HL-60/S4 (cell line): ENCODE measurements around the gene SRSF4.
"Not testable (repeated sequence)": the region's sequence is repeated elsewhere in the genome, so short reads cannot be mapped to it uniquely, and the experiment has no call there.

Source experiments
- in situ Hi-C: fragments of 300-500 bp; cut with MboI; formaldehyde crosslinking; loops from 2 replicates; pipeline ENCODE4 v1.14.3; 2022; ENCODE audit warnings: low sequenced_read_pairs

The SRSF4 gene

DNA sequence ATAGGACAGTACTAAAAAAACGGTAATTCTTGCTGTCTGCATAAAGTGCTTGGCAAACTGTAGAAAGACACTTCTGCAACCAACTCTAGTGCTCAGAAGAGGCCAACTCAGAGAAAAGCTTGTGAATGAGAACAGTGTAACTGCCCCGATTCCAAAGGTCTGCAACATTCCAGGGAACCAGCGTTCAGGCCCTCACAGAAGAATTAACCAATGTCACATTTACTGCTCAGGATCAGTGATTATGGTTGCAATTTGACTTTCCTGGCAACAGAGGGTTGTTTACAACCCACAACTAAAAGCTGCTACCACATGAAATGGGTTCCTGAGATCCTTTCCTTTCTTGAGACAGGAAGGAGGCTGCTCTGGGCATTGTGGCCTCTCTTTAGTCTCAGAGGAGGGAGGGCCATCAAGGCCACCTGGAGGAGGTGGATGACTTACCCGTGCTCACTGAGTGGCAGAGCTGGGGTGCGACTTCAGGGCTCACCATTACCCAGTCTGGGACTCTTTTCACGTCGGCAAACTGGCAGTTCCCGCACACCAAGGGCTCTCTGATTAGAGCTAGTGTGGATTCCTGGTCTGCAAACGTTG lies 15.3 kb downstream of the SRSF4 start:
- in situ Hi-C loops, result no loop called here

DNA sequence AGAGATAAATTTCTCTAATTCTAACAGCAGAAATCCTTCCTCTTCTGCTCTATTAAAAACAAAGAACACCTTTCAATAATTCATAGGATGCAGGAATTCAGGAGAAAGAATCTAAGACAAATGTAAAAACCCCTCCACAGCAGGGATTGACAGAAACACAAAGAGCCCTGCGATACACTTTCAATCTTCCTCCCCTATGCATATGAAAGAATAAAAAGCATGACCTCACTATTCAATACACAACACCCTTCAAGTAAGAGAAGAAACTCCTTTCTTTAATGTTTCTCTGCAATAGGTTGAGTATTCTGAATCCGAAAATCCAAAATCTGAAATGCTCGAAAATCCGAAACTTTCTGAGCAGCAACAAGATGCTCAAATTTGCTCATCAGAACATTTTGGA lies 17.1 kb downstream of the SRSF4 start:
- in situ Hi-C loops, result no loop called here

DNA sequence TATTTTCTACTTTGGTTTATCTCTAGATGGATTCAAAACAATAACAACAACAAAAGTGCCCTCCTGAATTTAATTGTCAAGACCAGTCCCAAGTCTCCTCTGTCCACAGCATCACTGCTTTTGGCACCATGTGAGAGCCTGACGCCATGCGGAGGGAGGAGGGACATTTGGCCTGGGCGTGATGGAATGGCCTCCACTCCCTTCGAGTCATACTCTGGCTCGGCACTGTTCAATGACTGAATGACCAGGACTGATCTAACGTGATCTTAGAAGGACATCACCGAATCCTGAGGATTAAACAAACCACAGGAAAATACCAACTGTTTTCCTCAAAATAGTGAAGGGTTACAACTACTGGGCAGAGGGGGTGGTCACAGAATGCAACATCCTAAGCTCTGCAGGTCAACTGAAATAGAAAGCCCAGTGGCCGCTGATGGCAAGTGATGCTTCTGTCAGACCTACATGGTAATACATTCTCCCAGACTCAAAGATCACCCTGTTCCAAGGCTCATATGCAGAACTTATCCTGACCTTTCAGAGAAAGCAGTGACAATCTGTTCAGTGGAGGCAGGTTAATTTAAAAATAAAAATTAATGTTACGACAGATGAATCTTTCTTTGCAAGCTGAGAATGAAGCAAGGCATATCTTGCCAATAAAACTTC lies 19.1 kb downstream of the SRSF4 start:
- in situ Hi-C loops, result no loop called here

DNA sequence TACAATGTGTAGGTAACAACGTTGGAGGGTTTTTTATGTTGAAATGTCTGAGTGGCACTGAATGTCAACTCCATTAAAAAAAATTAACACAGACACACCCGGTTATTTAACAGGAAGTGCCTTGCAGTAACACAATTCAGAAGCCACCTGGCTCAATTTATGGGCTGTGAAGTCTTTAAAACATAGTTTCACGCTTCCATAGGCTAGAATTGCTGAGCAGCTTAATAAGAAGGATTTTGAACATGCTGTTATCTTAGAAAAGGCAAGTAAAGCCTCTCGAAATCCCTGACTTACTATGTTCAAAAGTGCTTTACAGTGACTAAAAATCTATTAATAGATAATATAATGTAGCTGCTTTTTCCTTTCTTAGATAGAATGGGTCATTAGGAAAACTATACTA lies 19.7 kb downstream of the SRSF4 start:
- in situ Hi-C loops, result no loop called here

DNA sequence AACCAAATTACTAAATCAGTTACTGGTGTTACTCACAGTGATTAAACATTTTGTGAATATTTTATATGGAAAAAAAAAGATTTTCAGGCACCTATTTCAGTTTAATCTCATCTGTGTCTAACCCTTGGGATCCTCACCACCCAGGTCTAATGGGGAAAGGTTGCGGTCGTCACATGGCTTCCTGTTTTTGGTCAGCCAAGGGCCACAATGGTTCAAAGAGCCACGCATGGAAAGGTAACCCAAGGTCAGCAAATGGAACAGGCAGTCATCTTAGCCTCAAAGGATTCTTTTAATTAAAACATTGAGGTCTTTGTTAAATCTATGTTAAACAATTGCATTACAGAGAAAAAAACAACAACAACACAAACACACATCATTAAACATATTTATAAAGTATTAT lies 21.9 kb downstream of the SRSF4 start:
- in situ Hi-C loops, result no loop called here

DNA sequence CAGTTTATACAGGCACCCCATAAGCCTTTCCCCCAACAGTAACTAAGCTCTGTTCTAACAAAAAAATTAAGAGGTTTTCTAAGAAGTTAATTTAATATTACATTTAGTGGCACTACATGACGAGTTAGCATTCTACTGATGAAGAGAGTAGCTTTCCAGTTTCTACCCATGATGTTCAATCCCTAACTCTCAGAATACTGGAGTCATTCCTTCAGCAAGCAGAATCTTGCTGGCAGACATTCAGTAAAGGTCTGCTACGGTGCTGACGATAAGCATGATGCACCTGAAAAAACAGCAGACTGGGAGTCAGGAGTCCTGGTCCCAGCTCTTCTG lies 24.5 kb downstream of the SRSF4 start:
- in situ Hi-C loops, result no loop called here

DNA sequence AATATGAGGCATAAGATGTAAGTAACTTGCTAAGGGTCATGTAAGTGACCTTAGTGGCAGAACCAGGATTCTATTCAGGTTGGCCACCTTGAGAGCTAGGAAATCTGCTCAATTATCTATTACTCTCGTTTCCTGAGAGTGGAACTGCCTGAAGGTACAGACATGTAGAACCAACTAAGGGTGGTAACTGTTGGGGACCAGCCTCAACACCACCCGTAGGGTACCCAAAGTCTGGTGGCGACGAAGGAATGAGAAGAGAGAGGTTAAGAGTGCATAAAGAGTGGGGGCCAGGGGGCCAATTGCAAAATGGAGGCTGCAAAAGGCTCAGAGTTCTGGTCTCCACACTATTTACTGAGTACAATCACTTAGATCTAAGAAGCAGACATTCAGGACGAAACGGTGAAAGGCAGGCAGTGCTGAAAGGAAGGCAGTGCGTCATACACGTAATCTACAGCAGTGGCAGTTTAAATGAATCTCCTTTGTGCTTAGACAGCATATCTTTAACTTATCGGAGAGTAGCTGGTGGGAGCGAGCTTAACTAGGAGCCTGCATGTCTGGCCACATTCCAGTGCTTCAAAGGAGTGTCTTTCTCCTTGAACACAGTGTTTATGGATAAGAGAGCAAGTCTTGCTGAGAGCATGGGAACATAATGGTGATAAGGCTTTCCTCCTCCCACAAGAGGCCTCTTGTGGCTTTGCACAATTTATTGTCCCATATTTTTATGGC lies 25.0 kb downstream of the SRSF4 start:
- in situ Hi-C loops, result no loop called here

DNA sequence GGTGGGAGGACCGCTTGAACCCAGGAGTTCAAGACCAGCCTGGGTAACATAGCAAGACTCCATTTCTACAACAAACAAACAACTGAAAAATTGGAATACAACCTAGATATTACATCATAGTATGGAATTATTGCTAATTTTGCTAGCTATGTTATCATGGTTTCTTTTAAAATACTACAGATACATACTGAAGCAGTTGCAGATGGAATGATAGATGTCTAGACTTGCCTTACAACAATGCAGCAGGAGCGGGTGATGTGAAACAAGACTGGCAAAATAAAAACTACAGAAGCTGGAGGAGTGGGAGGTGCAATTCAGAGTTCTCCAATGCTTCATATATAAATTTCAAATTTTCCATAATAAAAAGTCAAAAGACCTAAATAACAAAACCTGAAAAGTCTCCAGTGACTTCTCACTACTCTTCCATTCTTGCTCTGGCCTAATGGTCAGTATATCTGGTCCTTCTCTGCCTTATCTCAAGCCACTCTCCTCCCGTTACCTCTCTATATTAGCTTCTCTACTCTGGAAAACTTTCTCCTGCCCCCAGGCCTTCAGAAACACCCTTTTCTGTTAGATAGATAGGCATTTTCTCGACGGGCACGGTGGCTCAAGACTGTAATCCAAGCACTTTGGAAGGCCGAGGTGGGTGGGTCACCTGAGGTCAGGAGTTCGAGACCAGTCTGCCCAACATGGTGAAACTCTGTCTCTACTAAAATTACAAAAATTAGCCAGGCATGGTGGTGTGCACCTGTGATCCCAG lies 29.5 kb downstream of the SRSF4 start:
- in situ Hi-C loops, result no loop called here

DNA sequence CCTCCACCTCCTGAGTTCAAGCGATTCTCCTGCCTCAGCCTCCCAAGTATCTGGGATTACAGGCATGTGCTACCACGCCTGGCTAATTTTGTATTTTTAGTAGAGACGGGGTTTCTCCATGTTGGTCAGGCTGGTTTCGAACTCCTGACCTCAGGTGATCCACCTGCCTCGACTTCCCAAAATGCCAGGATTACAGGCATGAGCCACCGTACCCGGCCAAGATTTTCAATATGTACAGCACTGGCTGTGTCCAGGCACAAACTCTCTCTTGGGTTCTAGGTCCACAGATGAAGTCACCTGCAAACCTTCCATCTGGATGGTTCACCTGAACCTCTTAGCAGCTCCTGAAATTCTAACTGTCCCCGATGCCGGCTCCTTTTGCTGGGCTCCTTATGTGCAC lies 31.4 kb downstream of the SRSF4 start:
- in situ Hi-C loops, result not testable (repeated sequence)

DNA sequence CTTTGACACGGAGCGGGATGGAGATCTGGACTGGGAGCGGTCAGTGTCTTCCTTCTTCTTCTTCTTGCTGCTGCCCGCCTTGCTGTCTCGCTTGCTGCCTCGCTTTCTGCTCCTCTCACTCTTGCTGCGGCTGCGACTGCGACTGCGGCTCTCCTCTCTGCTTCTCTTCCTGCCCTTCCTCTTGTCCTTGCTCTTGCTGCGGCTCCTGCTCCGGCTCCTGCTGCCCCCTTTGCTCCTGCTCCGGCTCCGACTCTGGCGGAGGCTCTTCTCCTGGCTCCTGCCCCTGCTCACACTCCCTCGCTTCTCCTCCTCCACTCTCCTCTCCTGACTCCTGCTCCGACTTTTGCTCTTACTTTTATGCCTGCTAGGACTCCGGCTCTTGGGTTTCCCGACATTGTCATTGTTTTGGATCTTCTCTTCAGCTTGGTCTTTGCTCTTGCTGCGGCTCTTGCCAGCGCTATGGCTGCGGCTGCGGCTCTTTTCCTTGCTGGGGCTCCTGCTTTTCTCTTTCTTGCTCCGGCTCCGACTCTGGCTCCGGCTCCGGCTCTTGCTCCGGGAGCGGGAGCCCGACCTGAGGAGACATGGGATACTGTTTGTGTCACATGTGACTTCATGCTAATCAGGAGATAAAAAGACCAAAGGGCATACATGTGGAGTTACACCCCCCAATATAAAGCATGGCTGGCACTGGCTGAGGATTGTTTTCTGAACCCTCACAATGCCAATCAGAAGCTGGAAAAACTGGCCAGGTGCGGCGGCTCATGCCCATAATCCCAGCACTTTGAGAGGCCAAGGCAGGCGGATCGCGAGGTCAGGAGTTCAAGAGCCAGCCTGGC lies 32.8 kb downstream of the SRSF4 start:
- in situ Hi-C loops, result no loop called here

DNA sequence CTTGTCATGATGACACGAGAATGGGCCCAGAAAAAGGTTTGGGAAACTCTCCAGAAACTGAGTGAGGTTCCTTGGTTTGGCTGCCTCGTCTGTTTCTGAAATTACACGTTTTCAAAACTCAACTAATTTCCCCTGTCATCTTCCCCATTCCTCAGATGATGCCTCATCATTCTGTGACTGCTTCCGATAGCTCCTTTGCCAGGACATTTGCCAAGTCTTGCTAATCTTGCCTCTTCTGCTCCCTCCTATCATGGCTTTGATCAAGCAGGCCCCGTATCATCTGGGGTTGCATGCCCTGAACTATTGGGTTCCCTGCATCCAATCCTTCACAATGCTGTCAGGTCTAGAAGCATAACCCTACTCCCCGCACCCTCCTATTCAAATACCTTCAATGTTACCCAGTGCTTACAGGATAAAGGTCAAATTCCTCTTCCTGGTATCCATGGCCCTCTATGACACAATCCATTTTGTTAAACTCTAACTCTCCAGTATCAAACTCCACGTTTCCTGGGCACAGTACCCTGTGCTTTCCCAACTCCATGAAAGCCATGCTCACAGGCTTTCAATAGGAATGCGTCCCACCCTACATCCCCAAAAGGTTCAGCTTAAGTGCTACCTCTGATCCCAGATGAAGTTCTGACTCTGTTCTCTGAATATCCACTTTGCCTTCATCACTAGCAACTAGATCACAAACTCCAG lies 35.8 kb downstream of the SRSF4 start:
- in situ Hi-C loops, result no loop called here

DNA sequence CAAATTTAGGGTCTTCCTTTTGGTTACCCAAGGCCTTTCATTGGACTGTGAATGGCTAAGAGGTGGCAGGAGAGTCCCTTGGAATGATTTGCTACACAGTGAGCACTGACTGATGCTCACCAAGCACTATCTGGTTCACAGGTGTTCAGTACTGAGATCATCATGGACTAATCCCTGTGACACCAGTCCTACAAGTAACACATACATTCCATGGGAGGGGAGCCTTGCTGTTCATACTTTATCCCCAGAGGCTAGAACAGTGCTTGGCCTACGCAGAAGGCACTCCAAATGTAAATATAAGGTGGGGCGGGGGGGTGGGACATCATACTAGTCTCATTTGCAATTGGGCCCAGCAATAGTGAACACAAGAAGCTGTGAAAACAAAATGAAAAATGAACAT lies 37.5 kb downstream of the SRSF4 start:
- in situ Hi-C loops, result no loop called here

DNA sequence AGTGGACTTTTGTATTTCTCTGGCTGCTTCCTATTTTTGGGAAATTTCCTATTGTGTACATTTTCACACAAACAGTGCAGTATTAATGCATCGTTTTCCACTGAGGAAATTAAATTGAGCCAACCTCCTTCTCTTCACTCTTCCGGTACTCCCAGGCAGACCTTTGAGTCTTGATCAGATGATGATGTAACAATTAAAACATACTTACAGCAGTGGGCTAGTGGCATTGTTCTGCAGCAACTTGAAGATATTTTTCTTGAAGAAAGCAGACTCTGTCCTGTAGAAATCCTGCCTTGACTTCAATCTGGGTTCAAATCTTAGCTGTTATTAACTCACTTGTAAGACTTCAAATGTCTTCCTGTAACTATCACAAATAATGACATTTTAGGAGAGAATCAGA lies 39.0 kb downstream of the SRSF4 start:
- in situ Hi-C loops, result no loop called here

DNA sequence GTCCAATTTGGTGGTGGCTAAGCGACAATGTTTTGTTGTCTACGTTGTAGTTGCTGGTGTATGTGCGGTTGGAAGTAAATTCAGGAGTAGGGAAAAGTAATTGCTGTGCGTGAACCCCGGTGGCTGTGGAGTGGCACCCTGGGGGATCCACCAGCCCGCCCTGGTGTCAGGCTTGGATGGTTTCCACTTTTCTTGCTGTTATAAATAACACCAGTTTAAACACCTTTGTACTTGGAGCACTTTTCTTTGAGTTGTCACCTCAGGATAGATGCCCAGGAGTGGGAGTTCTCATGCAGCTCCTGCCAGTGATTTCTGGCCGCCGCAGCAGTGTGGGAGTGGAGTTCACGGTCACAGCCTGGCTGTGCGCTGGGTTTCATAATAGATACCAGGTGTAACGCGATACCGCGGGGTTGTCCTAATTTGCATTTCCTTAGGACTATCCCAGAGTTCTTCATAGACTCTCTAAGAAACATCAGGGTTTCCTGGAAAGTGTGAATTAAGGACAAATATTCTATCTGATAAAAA lies 45.2 kb downstream of the SRSF4 start:
- in situ Hi-C loops, result no loop called here

DNA sequence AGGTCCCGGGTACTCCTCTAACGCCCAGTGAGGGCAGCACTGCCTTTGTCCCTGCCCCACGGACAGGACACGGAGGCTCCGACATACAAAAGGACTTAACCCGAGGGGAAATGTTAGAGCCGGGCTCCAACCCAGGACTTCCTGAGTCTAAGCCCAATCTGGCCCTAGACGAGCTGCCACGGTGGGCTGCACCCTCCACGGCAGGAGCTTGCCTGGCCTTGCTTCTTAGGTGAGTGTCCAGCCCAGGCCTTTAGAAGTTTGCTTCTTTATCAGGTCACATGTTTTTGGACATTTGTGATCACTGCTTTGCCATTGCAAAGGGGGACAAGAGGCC lies 47.0 kb downstream of the SRSF4 start:
- in situ Hi-C loops, result no loop called here

DNA sequence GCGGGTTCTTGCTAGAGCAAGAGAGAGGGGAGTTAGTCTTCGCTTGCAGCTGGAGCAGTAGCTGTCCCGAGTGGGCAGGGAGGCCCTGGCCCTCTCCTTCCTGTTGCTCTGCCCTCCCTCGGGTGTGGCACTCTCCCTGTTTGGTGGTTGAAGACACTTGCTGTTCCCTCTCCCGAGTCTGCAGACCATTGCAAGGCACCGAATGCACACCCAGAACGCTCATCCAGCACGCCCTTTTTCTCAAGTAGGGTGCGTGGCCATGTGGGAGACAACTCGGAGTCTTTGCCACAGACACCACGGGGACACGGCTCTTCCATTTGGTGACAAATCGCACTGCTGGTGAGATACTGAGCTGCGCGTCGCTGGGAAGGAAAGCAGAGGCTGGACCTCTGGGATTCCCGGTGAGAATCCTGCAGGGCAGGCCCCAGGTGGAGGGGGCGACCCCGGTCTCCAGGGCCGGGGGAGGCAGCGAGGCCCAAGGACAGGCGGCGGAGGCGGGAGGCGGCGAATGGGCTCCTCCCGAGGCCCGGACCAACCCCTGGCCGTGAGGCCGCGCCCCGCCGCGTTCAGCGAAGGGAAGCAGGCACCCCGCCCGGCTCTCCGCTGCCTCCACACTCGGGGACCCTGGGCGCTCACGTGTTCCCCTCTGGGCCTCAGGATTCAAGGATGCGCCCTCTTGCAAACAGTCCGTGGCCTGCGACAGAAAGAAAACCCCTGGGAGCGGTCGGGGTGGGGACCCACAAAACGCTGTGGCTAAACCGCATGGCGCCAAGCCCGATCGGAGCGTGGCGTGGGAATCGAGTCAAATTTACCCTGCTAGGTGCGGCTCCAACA lies 47.6 kb downstream of the SRSF4 start:
- in situ Hi-C loops, result no loop called here

DNA sequence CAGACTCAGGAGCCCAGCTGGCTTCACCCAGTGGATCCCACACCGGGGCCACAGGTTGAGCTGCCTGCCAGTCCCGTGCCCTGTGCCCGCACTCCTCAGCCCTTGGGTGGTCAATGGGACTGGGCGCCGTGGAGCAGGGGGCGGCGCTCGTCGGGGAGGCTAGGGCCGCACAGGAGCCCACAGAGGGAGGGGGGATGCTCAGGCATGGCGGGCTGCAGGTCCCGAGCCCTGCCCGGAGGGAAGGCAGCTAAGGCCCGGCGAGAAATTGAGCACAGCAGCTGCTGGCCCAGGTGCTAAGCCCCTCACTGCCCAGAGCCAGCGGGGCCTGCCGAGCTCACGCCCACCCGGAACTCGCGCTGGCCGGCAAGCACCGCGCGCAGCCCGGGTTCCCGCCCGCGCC lies 50.6 kb downstream of the SRSF4 start:
- in situ Hi-C loops, result not testable (repeated sequence)

DNA sequence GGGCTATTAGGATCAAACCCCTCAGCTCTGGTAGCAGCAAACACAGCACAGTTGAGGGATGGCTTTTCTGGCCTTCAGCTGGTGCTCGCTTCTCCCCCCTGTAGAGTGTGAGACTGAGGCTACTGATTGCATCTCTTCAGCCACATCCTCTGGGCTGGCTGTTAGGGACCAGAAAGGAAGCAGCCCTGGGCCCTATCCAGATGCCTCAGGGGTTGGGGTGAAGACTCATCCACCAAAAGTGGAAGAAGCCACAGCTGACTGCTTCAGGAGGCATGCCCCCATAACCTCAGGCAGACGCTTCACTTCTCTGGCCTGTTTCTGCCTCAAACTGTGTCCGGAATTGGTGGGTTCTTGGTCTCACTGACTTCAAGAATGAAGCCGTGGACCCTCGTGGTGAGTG lies 51.8 kb downstream of the SRSF4 start:
- in situ Hi-C loops, result no loop called here

DNA sequence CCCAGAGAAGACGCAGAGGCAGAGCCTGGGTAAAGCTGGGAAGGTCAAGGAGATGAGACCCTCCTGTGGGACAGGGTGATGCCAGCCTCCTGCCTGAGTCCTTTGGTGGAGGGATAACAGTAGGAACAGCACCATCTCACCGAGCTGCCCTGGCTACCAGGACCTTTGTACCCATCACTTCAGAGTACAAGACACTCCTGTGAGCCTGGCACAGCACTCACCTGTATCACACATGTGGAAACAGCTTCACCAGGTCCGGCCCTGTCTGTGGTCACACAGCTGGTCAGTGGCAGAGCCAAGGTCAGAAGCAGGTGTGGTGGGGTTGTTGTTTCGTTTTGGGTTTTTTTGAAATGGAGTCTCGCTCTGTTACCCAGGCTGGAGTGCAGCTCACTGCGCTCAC lies 53.0 kb downstream of the SRSF4 start:
- in situ Hi-C loops, result no loop called here
